Ishikawa (cell line): ENCODE results near the gene EMC8.

ENCODE experiments used
- CEBPB ChIP-seq: IDR thresholded peaks from 2 replicates; pipeline ENCODE4 v1.6.1; 2012
- CREB1 ChIP-seq: IDR thresholded peaks from 2 replicates; pipeline ENCODE4 v1.6.1; 2012; ENCODE audit warnings: low read depth
- EGR1 ChIP-seq: IDR thresholded peaks from 2 replicates; pipeline ENCODE4 v1.6.1; 2012
- EP300 ChIP-seq: IDR thresholded peaks from 2 replicates; pipeline ENCODE4 v1.6.1; 2012; ENCODE audit warnings: borderline replicate concordance
- FOXM1 ChIP-seq: IDR thresholded peaks from 2 replicates; pipeline ENCODE4 v1.6.1; 2012; ENCODE audit warnings: low read depth, borderline replicate concordance
- MAX ChIP-seq: IDR thresholded peaks from 2 replicates; pipeline ENCODE4 v1.6.1; 2012
- NFIC ChIP-seq: IDR thresholded peaks from 2 replicates; pipeline ENCODE4 v1.6.1; 2012
- RAD21 ChIP-seq: IDR thresholded peaks from 2 replicates; pipeline ENCODE4 v1.6.1; 2012; ENCODE audit warnings: low read depth
- REST ChIP-seq: IDR thresholded peaks from 2 replicates; pipeline ENCODE4 v1.6.1; 2012; ENCODE audit warnings: low read depth, mild to moderate bottlenecking
- TAF1 ChIP-seq: IDR thresholded peaks from 2 replicates; pipeline ENCODE4 v1.6.1; 2012; ENCODE audit warnings: low read depth, mild to moderate bottlenecking
- TCF12 ChIP-seq: IDR thresholded peaks from 2 replicates; pipeline ENCODE4 v1.6.1; 2012; ENCODE audit warnings: low read depth
- TEAD4 ChIP-seq: IDR thresholded peaks from 2 replicates; pipeline ENCODE4 v1.6.1; 2012
- USF1 ChIP-seq: IDR thresholded peaks from 2 replicates; pipeline ENCODE4 v1.6.1; 2012
- YY1 ChIP-seq: IDR thresholded peaks from 2 replicates; pipeline ENCODE4 v1.6.1; 2012; ENCODE audit warnings: low read depth
- ZBTB7A ChIP-seq: IDR thresholded peaks from 2 replicates; pipeline ENCODE4 v1.6.1; 2012; ENCODE audit warnings: low read depth

Gene EMC8

GRCh38 chr16:85825326-85825725 lies 26.0 kb upstream of the EMC8 start:
- TF ChIP-seq EGR1, result no peak
- no peak for TF ChIP-seq NFIC
- TF ChIP-seq FOXM1, result no peak
- TF ChIP-seq CEBPB, result no peak
- no peak for TF ChIP-seq MAX
- no peak for TF ChIP-seq USF1
- no peak for TF ChIP-seq TEAD4
- TF ChIP-seq REST, result no peak
- no peak for TF ChIP-seq CREB1
- TF ChIP-seq ZBTB7A, result no peak
- no peak for TF ChIP-seq RAD21
- TF ChIP-seq TCF12, result no peak
- TF ChIP-seq YY1, result no peak
- TF ChIP-seq EP300, result no peak

- TF ChIP-seq TCF12 (no peak), CREB1 (no peak), FOXM1 (no peak), REST (no peak), EGR1 (no peak), TAF1 (no peak), TEAD4 (no peak), USF1 (no peak), ZBTB7A (no peak), NFIC (no peak), MAX (no peak), YY1 (no peak), RAD21 (no peak), EP300 (no peak), CEBPB (no peak)
Measured at GRCh38 chr16:85824161-85825135, 25.1 kb upstream of the EMC8 start.

- TF ChIP-seq TEAD4 (no peak), EP300 (no peak), FOXM1 (no peak), NFIC (no peak), USF1 (no peak), TCF12 (no peak), ZBTB7A (no peak), CEBPB (no peak), YY1 (no peak), CREB1 (no peak), TAF1 (no peak), REST (no peak), RAD21 (no peak), EGR1 (no peak), MAX (no peak)
Measured at GRCh38 chr16:85823328-85823920, 24.1 kb upstream of the EMC8 start.
